Keratinocyte (primary cell): Measurements from ENCODE around the gene UBXN11.

ENCODE experiments used
- EZH2 ChIP-seq: IDR thresholded peaks from one replicate; pipeline ENCODE4 v1.6.1; 2012; ENCODE audit warnings: inconsistent platforms, mild to moderate bottlenecking, low read length, moderate library complexity
- TF ChIP-seq, protein P1 (sequence below), 3 experiments: IDR thresholded peaks in 1 of 3; conservative IDR thresholded peaks in 1 of 3; optimal IDR thresholded peaks in 1 of 3; 2 replicates in 2 of 3; 3 replicates in 1 of 3; pipeline versions ENCODE3 to v1.5.1; 2011; ENCODE audit warnings: low read length in 3 of 3, mild to moderate bottlenecking in 3 of 3, moderate library complexity in 2 of 3, control low read depth in 1 of 3, inconsistent platforms in 1 of 3; ENCODE audit not compliant: insufficient read depth in 2 of 3; ENCODE audit errors: extremely low read depth in 1 of 3

- no peak for TF ChIP-seq EZH2
- TF ChIP-seq, protein P1, sequence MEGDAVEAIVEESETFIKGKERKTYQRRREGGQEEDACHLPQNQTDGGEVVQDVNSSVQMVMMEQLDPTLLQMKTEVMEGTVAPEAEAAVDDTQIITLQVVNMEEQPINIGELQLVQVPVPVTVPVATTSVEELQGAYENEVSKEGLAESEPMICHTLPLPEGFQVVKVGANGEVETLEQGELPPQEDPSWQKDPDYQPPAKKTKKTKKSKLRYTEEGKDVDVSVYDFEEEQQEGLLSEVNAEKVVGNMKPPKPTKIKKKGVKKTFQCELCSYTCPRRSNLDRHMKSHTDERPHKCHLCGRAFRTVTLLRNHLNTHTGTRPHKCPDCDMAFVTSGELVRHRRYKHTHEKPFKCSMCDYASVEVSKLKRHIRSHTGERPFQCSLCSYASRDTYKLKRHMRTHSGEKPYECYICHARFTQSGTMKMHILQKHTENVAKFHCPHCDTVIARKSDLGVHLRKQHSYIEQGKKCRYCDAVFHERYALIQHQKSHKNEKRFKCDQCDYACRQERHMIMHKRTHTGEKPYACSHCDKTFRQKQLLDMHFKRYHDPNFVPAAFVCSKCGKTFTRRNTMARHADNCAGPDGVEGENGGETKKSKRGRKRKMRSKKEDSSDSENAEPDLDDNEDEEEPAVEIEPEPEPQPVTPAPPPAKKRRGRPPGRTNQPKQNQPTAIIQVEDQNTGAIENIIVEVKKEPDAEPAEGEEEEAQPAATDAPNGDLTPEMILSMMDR (optimal IDR thresholded peaks at IDR 0.05 in 1 of 3, IDR thresholded peaks at IDR 0.05 in 1 of 3, conservative IDR thresholded peaks at IDR 0.05 in 1 of 3; ENCODE audit: extremely low read depth in 1 of 3, insufficient read depth in 2 of 3, low read length in 3 of 3), result no peak
Observed at GRCh38 chr1:26269198-26269550, 37.3 kb downstream of the UBXN11 start.
